ENCODE data around the gene RHPN2. TPM values are rescaled to one million over a fixed set of nuclear protein-coding genes. Genes with fewer than 3 reads are reported as not detected.

The RHPN2 gene
- total and polyA plus RNA-seq, 2 of the 13 experiments (the other 11 are each of a cell fraction or from before 2014, with no cell fraction given), result 20.3 to 48.0 TPM

DNA sequence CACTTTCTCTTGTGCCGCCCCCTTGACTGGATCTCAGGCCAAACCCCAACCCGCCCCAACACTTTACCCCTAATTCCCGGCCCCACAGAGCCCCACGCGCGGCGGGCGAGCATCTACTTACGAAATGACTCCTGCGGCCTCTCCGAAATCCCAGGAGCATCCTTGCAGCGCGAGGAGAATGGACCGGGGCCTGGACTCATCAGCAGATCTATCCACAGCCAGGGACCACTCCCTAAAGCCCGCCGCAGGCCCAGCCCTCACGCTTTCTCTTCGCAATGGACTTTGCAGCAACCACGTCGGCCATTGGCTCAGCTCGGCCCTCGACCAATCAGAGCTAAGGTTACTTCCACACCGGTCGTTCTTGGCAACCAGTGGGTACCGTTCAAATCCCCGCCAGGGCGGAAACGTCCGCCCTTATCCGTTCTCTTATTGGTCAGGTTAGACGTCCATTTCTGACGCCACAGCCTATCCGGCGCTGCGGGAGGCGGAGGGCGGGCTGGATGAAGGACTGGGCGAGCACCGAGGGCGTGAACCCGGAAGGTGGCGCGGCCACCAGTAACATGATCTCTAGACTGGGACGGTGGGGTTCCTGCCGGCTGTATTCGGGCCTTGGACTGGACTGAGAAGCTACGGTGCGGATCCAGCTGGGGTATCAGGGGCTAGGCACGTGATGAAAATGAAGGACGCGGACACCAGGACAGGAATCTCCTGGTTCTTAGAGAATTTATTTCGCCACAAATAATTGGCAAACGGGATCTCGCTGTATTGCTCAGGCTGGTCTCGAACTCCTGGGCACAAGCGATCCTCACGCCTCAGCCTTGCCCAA, 92.8 kb downstream of the RHPN2 start, which contains the start of the genes CEP89 and FAAP24 (continued):
- TF ChIP-seq, protein P1, sequence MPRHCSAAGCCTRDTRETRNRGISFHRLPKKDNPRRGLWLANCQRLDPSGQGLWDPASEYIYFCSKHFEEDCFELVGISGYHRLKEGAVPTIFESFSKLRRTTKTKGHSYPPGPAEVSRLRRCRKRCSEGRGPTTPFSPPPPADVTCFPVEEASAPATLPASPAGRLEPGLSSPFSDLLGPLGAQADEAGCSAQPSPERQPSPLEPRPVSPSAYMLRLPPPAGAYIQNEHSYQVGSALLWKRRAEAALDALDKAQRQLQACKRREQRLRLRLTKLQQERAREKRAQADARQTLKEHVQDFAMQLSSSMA (CRISPR knock-in tag; IDR thresholded peaks at IDR 0.05), result no peak; the same call in 1 of the 2 replicates
- TF ChIP-seq SMYD3 (CRISPR knock-in tag; IDR thresholded peaks at IDR 0.05), result peak; percentile 99
- TF ChIP-seq, protein P2, sequence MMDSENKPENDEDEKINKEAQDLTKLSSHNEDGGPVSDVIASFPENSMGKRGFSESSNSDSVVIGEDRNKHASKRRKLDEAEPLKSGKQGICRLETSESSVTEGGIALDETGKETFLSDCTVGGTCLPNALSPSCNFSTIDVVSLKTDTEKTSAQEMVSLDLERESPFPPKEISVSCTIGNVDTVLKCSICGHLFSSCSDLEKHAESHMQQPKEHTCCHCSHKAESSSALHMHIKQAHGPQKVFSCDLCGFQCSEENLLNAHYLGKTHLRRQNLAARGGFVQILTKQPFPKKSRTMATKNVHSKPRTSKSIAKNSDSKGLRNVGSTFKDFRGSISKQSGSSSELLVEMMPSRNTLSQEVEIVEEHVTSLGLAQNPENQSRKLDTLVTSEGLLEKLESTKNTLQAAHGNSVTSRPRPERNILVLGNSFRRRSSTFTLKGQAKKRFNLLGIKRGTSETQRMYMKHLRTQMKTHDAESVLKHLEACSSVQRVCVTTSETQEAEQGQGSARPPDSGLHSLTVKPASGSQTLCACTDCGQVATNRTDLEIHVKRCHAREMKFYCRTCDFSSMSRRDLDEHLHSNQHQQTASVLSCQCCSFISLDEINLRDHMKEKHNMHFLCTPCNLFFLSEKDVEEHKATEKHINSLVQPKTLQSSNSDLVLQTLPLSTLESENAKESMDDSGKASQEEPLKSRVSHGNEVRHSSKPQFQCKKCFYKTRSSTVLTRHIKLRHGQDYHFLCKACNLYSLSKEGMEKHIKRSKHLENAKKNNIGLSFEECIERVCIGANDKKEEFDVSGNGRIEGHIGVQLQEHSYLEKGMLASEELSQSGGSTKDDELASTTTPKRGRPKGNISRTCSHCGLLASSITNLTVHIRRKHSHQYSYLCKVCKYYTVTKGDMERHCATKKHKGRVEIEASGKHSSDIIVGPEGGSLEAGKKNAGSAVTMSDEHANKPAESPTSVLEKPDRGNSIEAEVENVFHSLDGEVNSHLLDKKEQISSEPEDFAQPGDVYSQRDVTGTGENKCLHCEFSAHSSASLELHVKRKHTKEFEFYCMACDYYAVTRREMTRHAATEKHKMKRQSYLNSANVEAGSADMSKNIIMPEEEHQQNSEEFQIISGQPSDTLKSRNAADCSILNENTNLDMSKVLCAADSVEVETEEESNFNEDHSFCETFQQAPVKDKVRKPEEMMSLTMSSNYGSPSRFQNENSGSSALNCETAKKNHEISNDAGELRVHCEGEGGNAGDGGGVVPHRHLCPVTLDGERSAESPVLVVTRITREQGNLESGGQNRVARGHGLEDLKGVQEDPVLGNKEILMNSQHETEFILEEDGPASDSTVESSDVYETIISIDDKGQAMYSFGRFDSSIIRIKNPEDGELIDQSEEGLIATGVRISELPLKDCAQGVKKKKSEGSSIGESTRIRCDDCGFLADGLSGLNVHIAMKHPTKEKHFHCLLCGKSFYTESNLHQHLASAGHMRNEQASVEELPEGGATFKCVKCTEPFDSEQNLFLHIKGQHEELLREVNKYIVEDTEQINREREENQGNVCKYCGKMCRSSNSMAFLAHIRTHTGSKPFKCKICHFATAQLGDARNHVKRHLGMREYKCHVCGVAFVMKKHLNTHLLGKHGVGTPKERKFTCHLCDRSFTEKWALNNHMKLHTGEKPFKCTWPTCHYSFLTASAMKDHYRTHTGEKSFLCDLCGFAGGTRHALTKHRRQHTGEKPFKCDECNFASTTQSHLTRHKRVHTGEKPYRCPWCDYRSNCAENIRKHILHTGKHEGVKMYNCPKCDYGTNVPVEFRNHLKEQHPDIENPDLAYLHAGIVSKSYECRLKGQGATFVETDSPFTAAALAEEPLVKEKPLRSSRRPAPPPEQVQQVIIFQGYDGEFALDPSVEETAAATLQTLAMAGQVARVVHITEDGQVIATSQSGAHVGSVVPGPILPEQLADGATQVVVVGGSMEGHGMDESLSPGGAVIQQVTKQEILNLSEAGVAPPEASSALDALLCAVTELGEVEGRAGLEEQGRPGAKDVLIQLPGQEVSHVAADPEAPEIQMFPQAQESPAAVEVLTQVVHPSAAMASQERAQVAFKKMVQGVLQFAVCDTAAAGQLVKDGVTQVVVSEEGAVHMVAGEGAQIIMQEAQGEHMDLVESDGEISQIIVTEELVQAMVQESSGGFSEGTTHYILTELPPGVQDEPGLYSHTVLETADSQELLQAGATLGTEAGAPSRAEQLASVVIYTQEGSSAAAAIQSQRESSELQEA (CRISPR knock-in tag; IDR thresholded peaks at IDR 0.05; ENCODE audit: not compliant biosample characterization), result no peak
- TF ChIP-seq ZFP36L2 (CRISPR knock-in tag; IDR thresholded peaks at IDR 0.05), result no peak
- TF ChIP-seq, protein P3, sequence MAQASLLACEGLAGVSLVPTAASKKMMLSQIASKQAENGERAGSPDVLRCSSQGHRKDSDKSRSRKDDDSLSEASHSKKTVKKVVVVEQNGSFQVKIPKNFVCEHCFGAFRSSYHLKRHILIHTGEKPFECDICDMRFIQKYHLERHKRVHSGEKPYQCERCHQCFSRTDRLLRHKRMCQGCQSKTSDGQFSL (CRISPR knock-in tag; IDR thresholded peaks at IDR 0.05), result no peak
- no peak for TF ChIP-seq TP53 (CRISPR knock-in tag; conservative IDR thresholded peaks at IDR 0.05)
- TF ChIP-seq SMARCC2 (IDR thresholded peaks at IDR 0.05), result no peak
- TF ChIP-seq, protein P4, sequence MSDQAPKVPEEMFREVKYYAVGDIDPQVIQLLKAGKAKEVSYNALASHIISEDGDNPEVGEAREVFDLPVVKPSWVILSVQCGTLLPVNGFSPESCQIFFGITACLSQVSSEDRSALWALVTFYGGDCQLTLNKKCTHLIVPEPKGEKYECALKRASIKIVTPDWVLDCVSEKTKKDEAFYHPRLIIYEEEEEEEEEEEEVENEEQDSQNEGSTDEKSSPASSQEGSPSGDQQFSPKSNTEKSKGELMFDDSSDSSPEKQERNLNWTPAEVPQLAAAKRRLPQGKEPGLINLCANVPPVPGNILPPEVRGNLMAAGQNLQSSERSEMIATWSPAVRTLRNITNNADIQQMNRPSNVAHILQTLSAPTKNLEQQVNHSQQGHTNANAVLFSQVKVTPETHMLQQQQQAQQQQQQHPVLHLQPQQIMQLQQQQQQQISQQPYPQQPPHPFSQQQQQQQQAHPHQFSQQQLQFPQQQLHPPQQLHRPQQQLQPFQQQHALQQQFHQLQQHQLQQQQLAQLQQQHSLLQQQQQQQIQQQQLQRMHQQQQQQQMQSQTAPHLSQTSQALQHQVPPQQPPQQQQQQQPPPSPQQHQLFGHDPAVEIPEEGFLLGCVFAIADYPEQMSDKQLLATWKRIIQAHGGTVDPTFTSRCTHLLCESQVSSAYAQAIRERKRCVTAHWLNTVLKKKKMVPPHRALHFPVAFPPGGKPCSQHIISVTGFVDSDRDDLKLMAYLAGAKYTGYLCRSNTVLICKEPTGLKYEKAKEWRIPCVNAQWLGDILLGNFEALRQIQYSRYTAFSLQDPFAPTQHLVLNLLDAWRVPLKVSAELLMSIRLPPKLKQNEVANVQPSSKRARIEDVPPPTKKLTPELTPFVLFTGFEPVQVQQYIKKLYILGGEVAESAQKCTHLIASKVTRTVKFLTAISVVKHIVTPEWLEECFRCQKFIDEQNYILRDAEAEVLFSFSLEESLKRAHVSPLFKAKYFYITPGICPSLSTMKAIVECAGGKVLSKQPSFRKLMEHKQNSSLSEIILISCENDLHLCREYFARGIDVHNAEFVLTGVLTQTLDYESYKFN (CRISPR knock-in tag; conservative IDR thresholded peaks at IDR 0.05), result no peak; the same call in 1 of the 2 replicates
- TF ChIP-seq HDAC1 (CRISPR knock-in tag; IDR thresholded peaks at IDR 0.05), result peak; percentile 94
- no peak for TF ChIP-seq ZKSCAN8 (CRISPR knock-in tag; IDR thresholded peaks at IDR 0.05; ENCODE audit: borderline replicate concordance)
- TF ChIP-seq, protein P5, sequence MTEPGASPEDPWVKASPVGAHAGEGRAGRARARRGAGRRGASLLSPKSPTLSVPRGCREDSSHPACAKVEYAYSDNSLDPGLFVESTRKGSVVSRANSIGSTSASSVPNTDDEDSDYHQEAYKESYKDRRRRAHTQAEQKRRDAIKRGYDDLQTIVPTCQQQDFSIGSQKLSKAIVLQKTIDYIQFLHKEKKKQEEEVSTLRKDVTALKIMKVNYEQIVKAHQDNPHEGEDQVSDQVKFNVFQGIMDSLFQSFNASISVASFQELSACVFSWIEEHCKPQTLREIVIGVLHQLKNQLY (CRISPR knock-in tag; IDR thresholded peaks at IDR 0.05), result no peak
- peak; percentile 82 for TF ChIP-seq CBFB (CRISPR knock-in tag; IDR thresholded peaks at IDR 0.05)
- TF ChIP-seq, protein P6, sequence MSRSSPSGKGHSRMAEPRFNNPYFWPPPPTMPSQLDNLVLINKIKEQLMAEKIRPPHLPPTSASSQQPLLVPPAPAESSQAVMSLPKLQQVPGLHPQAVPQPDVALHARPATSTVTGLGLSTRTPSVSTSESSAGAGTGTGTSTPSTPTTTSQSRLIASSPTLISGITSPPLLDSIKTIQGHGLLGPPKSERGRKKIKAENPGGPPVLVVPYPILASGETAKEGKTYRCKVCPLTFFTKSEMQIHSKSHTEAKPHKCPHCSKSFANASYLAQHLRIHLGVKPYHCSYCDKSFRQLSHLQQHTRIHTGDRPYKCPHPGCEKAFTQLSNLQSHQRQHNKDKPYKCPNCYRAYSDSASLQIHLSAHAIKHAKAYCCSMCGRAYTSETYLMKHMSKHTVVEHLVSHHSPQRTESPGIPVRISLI (CRISPR knock-in tag; IDR thresholded peaks at IDR 0.05; ENCODE audit: borderline replicate concordance), result no peak

All from HepG2 (cell line).